Spleen (tissue), 7 donors: ENCODE results near the gene SH3RF3.

Source experiments
- CTCF ChIP-seq, 11 experiments: fragments of 200-600 bp in 7 of 11; fragments of 450-650 bp in 4 of 11; sonication (generic) in 4 of 11; IDR thresholded peaks in 8 of 11; conservative IDR thresholded peaks in 3 of 11; 1 replicate in 7 of 11; 2 replicates in 4 of 11; pipeline versions ENCODE4 v1.4.0 to v1.8.0; 2016 to 2021; ENCODE audit warnings: antibody characterized with exemption in 11 of 11, inconsistent platforms in 4 of 11, mild to moderate bottlenecking in 1 of 11
- POLR2A ChIP-seq, 3 donors: fragments of 450-650 bp; IDR thresholded peaks; one replicate each; pipeline ENCODE4 v1.5.1; 2017; ENCODE audit warnings: antibody characterized with exemption in 3 of 3, mild to moderate bottlenecking in 1 of 3
- POLR2AphosphoS5 ChIP-seq, 3 donors: sonication (generic); formaldehyde crosslinking; IDR thresholded peaks; one replicate each; pipeline ENCODE4 v1.5.1; 2017; ENCODE audit warnings: antibody characterized with exemption in 3 of 3
- donor health status: DM: no; HTN: no; CAD: no; lungs with moderate emphysema.
- donor health status: DM: no; HTN: no; CAD: no.
- donor health status: DM: no; HTN: no; CAD: no.

GRCh38 chr2:109086743-109087020, 42.3 kb upstream of the SH3RF3 start:
- no peak for TF ChIP-seq CTCF (IDR thresholded peaks at IDR 0.05 in 8 of 11, conservative IDR thresholded peaks at IDR 0.05 in 3 of 11)
- TF ChIP-seq POLR2A (IDR thresholded peaks at IDR 0.05), result no peak
- TF ChIP-seq POLR2AphosphoS5 (IDR thresholded peaks at IDR 0.05), result no peak
